GM12892 (cell line): ENCODE results near the gene ELOVL2. TPM values are rescaled to one million over a fixed set of nuclear protein-coding genes. Genes with fewer than 3 reads are reported as not detected.
"Not testable (repeated sequence)": the region's sequence is repeated elsewhere in the genome, so short reads cannot be mapped to it uniquely, and the experiment has no call there.

Source experiments
- DNase-seq: peaks from one replicate; pipeline ENCODE4 v3.0.0; 2011; ENCODE audit not compliant: insufficient read length
- FAIRE-seq: peaks from 2 replicates; lab custom pipeline; 2011; peaks lifted over from hg19 to GRCh38; lab: Jason Lieb, UNC
- POLR2A ChIP-seq: IDR thresholded peaks from 2 replicates; pipeline ENCODE4 v1.6.1; 2011; ENCODE audit warnings: low read depth, low read length, control low read depth
- POLR2AphosphoS5 ChIP-seq: IDR thresholded peaks from 2 replicates; pipeline ENCODE4 v1.6.1; 2011; ENCODE audit warnings: low read depth, low read length, control low read depth
- TAF1 ChIP-seq: IDR thresholded peaks from 2 replicates; pipeline ENCODE4 v1.6.1; 2011; ENCODE audit warnings: low read depth, mild to moderate bottlenecking, control low read depth, low read length, borderline replicate concordance
- polyA plus RNA-seq: library from polyadenylated mRNA; unstranded; fragments of >200 nt; gene quantifications from one replicate; pipeline ENCODE4 v1.2.1, GENCODE V29; 2012; ENCODE audit warnings: missing spikeins, inconsistent platforms; ENCODE audit not compliant: missing spikeins

ELOVL2 gene
- not detected for polyA plus RNA-seq

GRCh38 chr6:11043961-11044711 lies at the start of gene ELOVL2:
Gene ELOVL2, minus strand, starts transcription at chr6:11044305. Its CDS starts 75 bp downstream, at chr6:11044230.
- DNase-seq (peak; percentile 37), FAIRE-seq (no peak)
- TF ChIP-seq POLR2AphosphoS5 (no peak), POLR2A (no peak), TAF1 (no peak)

- TF ChIP-seq POLR2AphosphoS5 (0 out of 2 replicates have a peak, but pooled peaks have one; percentile 59), POLR2A (peak; percentile 67; the same call in 1 of the 2 replicates), TAF1 (peak; percentile 76; the same call in 1 of the 2 replicates)
- FAIRE-seq (no peak), DNase-seq (no peak)
Measured at GRCh38 chr6:11093376-11093625, 49.2 kb upstream of the ELOVL2 start.

- FAIRE-seq (no peak), DNase-seq (peak; percentile 39)
Measured at GRCh38 chr6:11092668-11093375, 48.7 kb upstream of the ELOVL2 start.

GRCh38 chr6:11091141-11091540 lies 47.0 kb upstream of the ELOVL2 start:
- not testable (repeated sequence) for DNase-seq, FAIRE-seq

More at GRCh38 chr6:11092668-11093375, 48.7 kb upstream of the ELOVL2 start:
- TF ChIP-seq TAF1 (no peak), POLR2AphosphoS5 (no peak), POLR2A (no peak)

GRCh38 chr6:11089695-11090094 lies 45.6 kb upstream of the ELOVL2 start:
- no peak for DNase-seq
- no peak for FAIRE-seq
- TF ChIP-seq TAF1 (no peak), POLR2AphosphoS5 (no peak)

- not testable (repeated sequence) for DNase-seq, FAIRE-seq
Measured at GRCh38 chr6:11087141-11087812, 43.2 kb upstream of the ELOVL2 start.

GRCh38 chr6:11085758-11086435 lies 41.8 kb upstream of the ELOVL2 start:
- TF ChIP-seq POLR2AphosphoS5 (no peak), TAF1 (no peak), POLR2A (no peak)
- DNase-seq (no peak), FAIRE-seq (no peak)

- no peak for FAIRE-seq
- DNase-seq, result no peak
- TF ChIP-seq POLR2A (no peak), POLR2AphosphoS5 (no peak), TAF1 (no peak)
Measured at GRCh38 chr6:11083956-11084355, 39.9 kb upstream of the ELOVL2 start.

- no peak for DNase-seq
- TF ChIP-seq TAF1 (no peak), POLR2A (no peak), POLR2AphosphoS5 (no peak)
- FAIRE-seq, result no peak
Measured at GRCh38 chr6:11083491-11083890, 39.4 kb upstream of the ELOVL2 start.

GRCh38 chr6:11080296-11080695 lies 36.2 kb upstream of the ELOVL2 start:
- no peak for FAIRE-seq
- TF ChIP-seq TAF1 (no peak), POLR2A (no peak), POLR2AphosphoS5 (no peak)
- no peak for DNase-seq

GRCh38 chr6:11078266-11078665 lies 34.2 kb upstream of the ELOVL2 start:
- FAIRE-seq (no peak), DNase-seq (no peak)
- TF ChIP-seq TAF1 (no peak), POLR2A (no peak), POLR2AphosphoS5 (no peak)

GRCh38 chr6:11076540-11076939 lies 32.4 kb upstream of the ELOVL2 start:
- DNase-seq (no peak), FAIRE-seq (peak; percentile 9)
- TF ChIP-seq TAF1, result no peak
- TF ChIP-seq POLR2AphosphoS5, result no peak

- TF ChIP-seq POLR2AphosphoS5 (no peak), POLR2A (no peak), TAF1 (no peak)
- DNase-seq (no peak), FAIRE-seq (no peak)
Measured at GRCh38 chr6:11072101-11072500, 28.0 kb upstream of the ELOVL2 start.
